GM23338 (cell line): ENCODE results near the gene CDKN2A.

ENCODE experiments used
- CREB1 ChIP-seq: fragments of 250-450 bp; sonication (Bioruptor Pico); IDR thresholded peaks from 2 replicates; pipeline ENCODE4 v1.5.0; 2020; ENCODE audit warnings: low read depth, mild to moderate bottlenecking, moderate library complexity
- CTCF ChIP-seq, 2 experiments: fragments of 200-600 bp in 1 of 2; sonication (generic) in 1 of 2; conservative IDR thresholded peaks; 2 replicates each; pipeline versions ENCODE4 v1.5.1 to v1.6.1; 2016 to 2017; ENCODE audit warnings: antibody characterized with exemption in 2 of 2, low read depth in 2 of 2, mild to moderate bottlenecking in 2 of 2, moderate library complexity in 1 of 2
- EZH2 ChIP-seq: fragments of 200-600 bp; sonication (generic); IDR thresholded peaks from one replicate; pipeline ENCODE4 v1.8.0; 2017; ENCODE audit warnings: antibody characterized with exemption, mild to moderate bottlenecking, low read depth; ENCODE audit not compliant: unreplicated experiment
- EZH2phosphoT487 ChIP-seq: fragments of 200-600 bp; sonication (generic); IDR thresholded peaks from one replicate; pipeline ENCODE4 v1.8.1; 2018; ENCODE audit warnings: antibody characterized with exemption; ENCODE audit not compliant: unreplicated experiment
- NANOG ChIP-seq: IDR thresholded peaks from 2 replicates; pipeline ENCODE4 v1.6.1; 2016; ENCODE audit warnings: antibody characterized with exemption, borderline replicate concordance
- POLR2AphosphoS5 ChIP-seq: IDR thresholded peaks from 2 replicates; pipeline ENCODE4 v1.6.1; 2016; ENCODE audit warnings: antibody characterized with exemption, low read depth
- REST ChIP-seq: IDR thresholded peaks from one replicate; pipeline ENCODE4 v1.6.1; 2018; ENCODE audit warnings: antibody characterized with exemption; ENCODE audit not compliant: unreplicated experiment
- ZNF114 ChIP-seq: fragments of 250-450 bp; sonication (Bioruptor Pico); IDR thresholded peaks from 2 replicates; pipeline ENCODE4 v1.5.0; 2020; ENCODE audit warnings: mild to moderate bottlenecking, moderate library complexity
- ZNF462 ChIP-seq: fragments of 250-450 bp; sonication (Bioruptor Pico); IDR thresholded peaks from 2 replicates; pipeline ENCODE4 v1.5.0; 2020; ENCODE audit warnings: mild to moderate bottlenecking, moderate library complexity

- TF ChIP-seq CTCF (conservative IDR thresholded peaks at IDR 0.05; ENCODE audit: low read depth in 2 of 2) (no peak), POLR2AphosphoS5 (no peak), NANOG (no peak), EZH2 (no peak), REST (no peak), EZH2phosphoT487 (no peak), ZNF114 (CRISPR knock-in tag) (no peak), ZNF462 (CRISPR knock-in tag) (peak; percentile 76), CREB1 (CRISPR knock-in tag) (no peak)
Observed at GRCh38 chr9:21933281-21933680, 60.9 kb downstream of the CDKN2A start.
